ENCODE measurements around the gene LGI2. TPM values are rescaled to one million over a fixed set of nuclear protein-coding genes. Genes with fewer than 3 reads are reported as not detected.

The LGI2 gene
- polyA plus RNA-seq, 1 donor (not counting 4 experiments of a cell fraction or from before 2014, with no cell fraction given): 0.69 TPM

DNA sequence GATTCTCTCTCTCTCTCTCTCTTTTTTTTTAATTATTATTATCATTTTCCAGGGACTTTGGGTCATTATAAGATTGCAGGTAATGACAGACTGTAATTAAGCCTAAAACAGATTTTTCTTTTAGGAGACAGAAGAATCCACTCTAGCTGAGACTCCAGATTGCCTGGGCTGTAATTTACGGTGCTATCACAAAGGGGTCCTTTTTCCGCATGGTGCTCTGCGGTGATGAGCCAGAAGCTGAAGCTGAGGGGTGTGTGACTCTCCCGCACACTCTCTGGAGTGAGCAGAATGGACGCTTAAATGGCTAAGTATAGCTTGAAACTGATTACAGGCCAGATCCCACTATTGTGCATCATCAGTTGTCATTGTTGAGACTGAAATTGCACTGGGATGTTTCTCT lies 50.0 kb downstream of the LGI2 start:
- Histone ChIP-seq H3K27me3 (ENCODE audit: control insufficient read depth, extremely low read depth, insufficient read depth, low read length) (peaks cover 29% of the 10 kb centered on the region), H3K79me2 (ENCODE audit: control insufficient read depth, insufficient read depth, low read length) (no peaks in the 10 kb centered on the region), H3K27ac (ENCODE audit: control insufficient read depth, insufficient read depth, low read length) (no peak overlapping the region), H3K4me1 (ENCODE audit: control insufficient read depth, extremely low read depth, insufficient read depth, low read length) (no peaks in the 10 kb centered on the region), H3K4me2 (ENCODE audit: control insufficient read depth, extremely low read depth, insufficient read depth, low read depth, low read length) (no peak overlapping the region), H3K4me3 (ENCODE audit: control insufficient read depth in 2 of 3, extremely low read depth in 1 of 3, insufficient read depth in 2 of 3, low read depth in 1 of 3, low read length in 3 of 3) (no peak overlapping the region), H3K9me3 (ENCODE audit: control insufficient read depth, low read depth, low read length) (no peaks in the 10 kb centered on the region), H3K9ac (ENCODE audit: control insufficient read depth, extremely low read depth, insufficient read depth, low read length) (no peak overlapping the region), H3K9me1 (ENCODE audit: control insufficient read depth, extremely low read depth, insufficient read depth, low read length) (no peaks in the 10 kb centered on the region), H3K36me3 (ENCODE audit: control insufficient read depth in 2 of 2, extremely low read depth in 1 of 2, insufficient read depth in 2 of 2, low read length in 2 of 2) (no peaks in the 10 kb centered on the region), H4K20me1 (ENCODE audit: control insufficient read depth, extremely low read depth, insufficient read depth, low read length) (no peaks in the 10 kb centered on the region), H2AFZ (ENCODE audit: control insufficient read depth, low read length) (no peak overlapping the region)
- no peak for DNase-seq (ENCODE audit: low read depth, low spot score)
- no peak for FAIRE-seq
- dilution Hi-C loops (cut with MboI; ENCODE audit: extremely low pct_ligation_motif_present, low sequenced_read_pairs): no loop called here
- TF ChIP-seq, protein P1, sequence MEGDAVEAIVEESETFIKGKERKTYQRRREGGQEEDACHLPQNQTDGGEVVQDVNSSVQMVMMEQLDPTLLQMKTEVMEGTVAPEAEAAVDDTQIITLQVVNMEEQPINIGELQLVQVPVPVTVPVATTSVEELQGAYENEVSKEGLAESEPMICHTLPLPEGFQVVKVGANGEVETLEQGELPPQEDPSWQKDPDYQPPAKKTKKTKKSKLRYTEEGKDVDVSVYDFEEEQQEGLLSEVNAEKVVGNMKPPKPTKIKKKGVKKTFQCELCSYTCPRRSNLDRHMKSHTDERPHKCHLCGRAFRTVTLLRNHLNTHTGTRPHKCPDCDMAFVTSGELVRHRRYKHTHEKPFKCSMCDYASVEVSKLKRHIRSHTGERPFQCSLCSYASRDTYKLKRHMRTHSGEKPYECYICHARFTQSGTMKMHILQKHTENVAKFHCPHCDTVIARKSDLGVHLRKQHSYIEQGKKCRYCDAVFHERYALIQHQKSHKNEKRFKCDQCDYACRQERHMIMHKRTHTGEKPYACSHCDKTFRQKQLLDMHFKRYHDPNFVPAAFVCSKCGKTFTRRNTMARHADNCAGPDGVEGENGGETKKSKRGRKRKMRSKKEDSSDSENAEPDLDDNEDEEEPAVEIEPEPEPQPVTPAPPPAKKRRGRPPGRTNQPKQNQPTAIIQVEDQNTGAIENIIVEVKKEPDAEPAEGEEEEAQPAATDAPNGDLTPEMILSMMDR (optimal IDR thresholded peaks at IDR 0.05 in 1 of 3, IDR thresholded peaks at IDR 0.05 in 1 of 3, conservative IDR thresholded peaks at IDR 0.05 in 1 of 3; ENCODE audit: extremely low read depth in 1 of 3, insufficient read depth in 2 of 3, low read length in 3 of 3): no peak
- no peak for TF ChIP-seq EZH2 (IDR thresholded peaks at IDR 0.05; ENCODE audit: low read length)

DNA sequence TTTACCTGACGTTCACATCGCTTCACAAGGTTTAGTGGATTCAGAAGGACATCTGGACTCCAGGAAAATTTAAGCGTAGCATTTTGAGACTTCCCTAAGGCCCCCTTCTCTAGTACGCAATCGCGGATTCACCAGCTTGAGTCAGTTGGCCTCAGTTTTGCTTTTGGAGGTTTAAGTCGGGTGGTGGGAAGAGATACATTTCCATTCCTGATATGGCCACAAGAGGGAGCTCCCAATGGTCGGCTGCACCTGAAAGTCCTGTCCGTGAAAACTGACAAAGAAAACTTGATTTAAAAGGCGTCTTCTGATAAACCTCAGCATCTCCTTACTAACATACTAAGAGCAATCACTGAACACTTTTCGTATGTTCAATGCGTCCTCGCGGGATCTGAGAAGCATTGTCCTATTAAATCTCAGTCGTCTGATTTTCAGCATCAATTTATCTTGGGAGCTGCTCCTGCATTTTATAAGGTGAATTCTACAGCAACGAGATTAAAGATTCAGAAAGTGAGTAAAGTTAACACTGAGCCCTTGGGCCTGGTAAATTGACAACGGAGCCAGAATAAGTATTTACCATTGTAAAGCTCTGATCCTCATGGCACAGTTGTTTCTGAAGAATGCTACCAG lies 50.6 kb downstream of the LGI2 start:
- H3K79me2 ChIP-seq (ENCODE audit: control insufficient read depth, insufficient read depth, low read length): no peaks in the 10 kb centered on the region
- peak; percentile 25 for DNase-seq (ENCODE audit: low read depth, low spot score)
- H4K20me1 ChIP-seq (ENCODE audit: control insufficient read depth, extremely low read depth, insufficient read depth, low read length): no peaks in the 10 kb centered on the region
- H3K27me3 ChIP-seq (ENCODE audit: control insufficient read depth, extremely low read depth, insufficient read depth, low read length): peaks cover 33% of the 10 kb centered on the region
- no peaks in the 10 kb centered on the region for H3K4me1 ChIP-seq (ENCODE audit: control insufficient read depth, extremely low read depth, insufficient read depth, low read length)
- no peak for TF ChIP-seq EZH2 (IDR thresholded peaks at IDR 0.05; ENCODE audit: low read length)
- TF ChIP-seq, protein P1 (optimal IDR thresholded peaks at IDR 0.05 in 1 of 3, IDR thresholded peaks at IDR 0.05 in 1 of 3, conservative IDR thresholded peaks at IDR 0.05 in 1 of 3; ENCODE audit: extremely low read depth in 1 of 3, insufficient read depth in 2 of 3, low read length in 3 of 3): peak; percentile 72 to 90 (median 82)
- H3K4me3 ChIP-seq (ENCODE audit: control insufficient read depth in 2 of 3, extremely low read depth in 1 of 3, insufficient read depth in 2 of 3, low read depth in 1 of 3, low read length in 3 of 3): no peak overlapping the region
- H3K4me2 ChIP-seq (ENCODE audit: control insufficient read depth, extremely low read depth, insufficient read depth, low read depth, low read length): peak overlapping the region; percentile 20
- H3K36me3 ChIP-seq (ENCODE audit: control insufficient read depth in 2 of 2, extremely low read depth in 1 of 2, insufficient read depth in 2 of 2, low read length in 2 of 2): no peaks in the 10 kb centered on the region
- H2AFZ ChIP-seq (ENCODE audit: control insufficient read depth, low read length): no peak overlapping the region
- H3K9me3 ChIP-seq (ENCODE audit: control insufficient read depth, low read depth, low read length): no peaks in the 10 kb centered on the region
- peak; percentile 62 for FAIRE-seq
- no peaks in the 10 kb centered on the region for H3K9me1 ChIP-seq (ENCODE audit: control insufficient read depth, extremely low read depth, insufficient read depth, low read length)
- no peak overlapping the region for H3K9ac ChIP-seq (ENCODE audit: control insufficient read depth, extremely low read depth, insufficient read depth, low read length)
- dilution Hi-C loops (cut with MboI; ENCODE audit: extremely low pct_ligation_motif_present, low sequenced_read_pairs): no loop called here
- H3K27ac ChIP-seq (ENCODE audit: control insufficient read depth, insufficient read depth, low read length): no peak overlapping the region
